Activated CD4-positive, alpha-beta T cell treated with anti-CD3 and anti-CD28 coated beads for 36 hours (primary cell): Measurements from ENCODE around the gene PRPSAP2. TPM values are rescaled to one million over a fixed set of nuclear protein-coding genes. Genes with fewer than 3 reads are reported as not detected.
A peak's percentile ranks its signal among the peaks of the same experiment; 100 is the strongest.

Source experiments
- ATAC-seq: fragments of 200-7000 bp; cut with Tn5 transposase; one replicate; pipeline ENCODE4 v1.10.0; 2021; ENCODE audit warnings: mild to moderate bottlenecking, moderate library complexity
- CTCF ChIA-PET: fragments of 350-600 bp; sonication (Branson Sonifier 250); formaldehyde crosslinking; loops from one replicate; lab custom pipeline; 2021; ENCODE audit warnings: antibody characterized with exemption; lab: Charles Lee
- POLR2A ChIA-PET: fragments of 350-600 bp; sonication (Branson Sonifier 250); formaldehyde crosslinking; loops from one replicate; lab custom pipeline; 2021; ENCODE audit warnings: antibody characterized with exemption, inconsistent platforms; lab: Charles Lee
- DNase-seq: peaks from one replicate; pipeline ENCODE4 v3.0.0-alpha.2; 2020
- H3K27ac Mint-ChIP-seq: one replicate; pipeline ENCODE4 v1.8.0; 2021; ENCODE audit warnings: mixed read lengths
- H3K27me3 Mint-ChIP-seq: one replicate; pipeline ENCODE4 v1.8.0; 2021; ENCODE audit warnings: mixed read lengths
- H3K36me3 Mint-ChIP-seq: one replicate; pipeline ENCODE4 v1.8.0; 2021; ENCODE audit warnings: low read depth, mixed read lengths
- H3K4me1 Mint-ChIP-seq: one replicate; pipeline ENCODE4 v1.8.0; 2021; ENCODE audit warnings: mixed read lengths
- H3K4me3 Mint-ChIP-seq: one replicate; pipeline ENCODE4 v1.8.0; 2021; ENCODE audit warnings: mild to moderate bottlenecking, moderate library complexity, mixed read lengths
- H3K9me3 Mint-ChIP-seq: one replicate; pipeline ENCODE4 v1.8.0; 2021; ENCODE audit warnings: low read depth, mixed read lengths
- intact Hi-C, 2 experiments: fragments of 100-400 bp; cut with DNase I in 1 of 2; cut with micrococcal nuclease in 1 of 2; formaldehyde crosslinking; loops; one replicate each; pipeline versions ENCODE4 v1.14.2 to v1.15.1; 2022 to 2024; cut with DNase I, micrococcal nuclease
- total RNA-seq, 2 experiments: library from RNA; stranded (reverse); gene quantifications; one replicate each; pipeline ENCODE4 v1.2.3, GENCODE V29; 2021

PRPSAP2 gene
- total RNA-seq, 2 experiments from 2014 or later, result 44.6 to 56.6 TPM

DNA sequence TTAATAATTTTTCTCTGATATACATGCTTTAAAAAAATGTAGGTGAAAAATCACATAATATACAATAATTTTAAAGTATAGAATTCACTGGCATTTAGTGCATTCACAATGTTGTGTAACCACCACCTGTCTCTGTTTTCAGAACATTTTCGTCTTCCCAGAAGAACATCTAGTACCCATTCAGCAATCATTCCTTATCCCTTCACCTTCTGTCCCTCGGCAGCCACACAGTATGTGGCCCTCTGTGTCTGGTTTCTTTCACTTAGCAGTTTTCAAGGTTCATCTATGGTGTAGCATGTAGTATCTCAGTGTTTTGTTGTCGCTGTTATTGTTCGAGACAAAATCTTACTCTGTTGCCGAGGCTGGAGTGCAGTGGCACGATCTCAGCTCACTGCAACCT, 33.6 kb downstream of the PRPSAP2 start:
- Mint-ChIP-seq H3K27ac (no peak overlapping the region), H3K4me3 (no peak overlapping the region), H3K9me3 (no peaks in the 10 kb centered on the region), H3K27me3 (no peaks in the 10 kb centered on the region), H3K4me1 (peaks cover 8% of the 10 kb centered on the region), H3K36me3 (peaks cover 48% of the 10 kb centered on the region)
- ATAC-seq (no peak), DNase-seq (no peak)
- intact Hi-C loops, result no loop called here
- POLR2A ChIA-PET, result no interaction called here
- CTCF ChIA-PET, result no interaction called here

DNA sequence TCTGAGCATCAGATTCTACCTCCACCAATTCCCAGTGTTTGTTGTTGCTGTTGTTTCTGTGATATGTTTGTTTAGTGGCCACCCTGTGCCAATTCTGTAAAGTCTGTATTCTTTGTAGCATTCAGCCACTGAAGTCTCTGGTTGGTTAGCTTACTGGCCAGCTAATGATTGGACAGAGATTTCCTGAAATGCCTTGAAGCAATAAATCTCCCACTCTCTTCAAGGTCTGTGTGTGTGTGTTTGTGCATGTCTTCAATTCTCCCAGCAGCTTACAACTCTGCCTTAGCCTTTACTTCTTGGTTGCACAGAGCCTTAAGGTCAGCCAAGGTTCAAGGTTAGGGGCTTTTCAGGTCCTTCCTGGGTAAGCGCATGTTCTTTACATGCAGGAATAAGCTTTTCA, 38.2 kb downstream of the PRPSAP2 start:
- no peaks in the 10 kb centered on the region for H3K27me3 Mint-ChIP-seq
- CTCF ChIA-PET, result no interaction called here
- H3K4me3 Mint-ChIP-seq, result no peak overlapping the region
- peaks cover 55% of the 10 kb centered on the region for H3K36me3 Mint-ChIP-seq
- intact Hi-C loops, result no loop called here
- H3K9me3 Mint-ChIP-seq, result no peaks in the 10 kb centered on the region
- peak overlapping the region; percentile 48 for H3K27ac Mint-ChIP-seq
- DNase-seq (no peak), ATAC-seq (no peak)
- POLR2A ChIA-PET, result no interaction called here
- H3K4me1 Mint-ChIP-seq, result peaks cover 21% of the 10 kb centered on the region

DNA sequence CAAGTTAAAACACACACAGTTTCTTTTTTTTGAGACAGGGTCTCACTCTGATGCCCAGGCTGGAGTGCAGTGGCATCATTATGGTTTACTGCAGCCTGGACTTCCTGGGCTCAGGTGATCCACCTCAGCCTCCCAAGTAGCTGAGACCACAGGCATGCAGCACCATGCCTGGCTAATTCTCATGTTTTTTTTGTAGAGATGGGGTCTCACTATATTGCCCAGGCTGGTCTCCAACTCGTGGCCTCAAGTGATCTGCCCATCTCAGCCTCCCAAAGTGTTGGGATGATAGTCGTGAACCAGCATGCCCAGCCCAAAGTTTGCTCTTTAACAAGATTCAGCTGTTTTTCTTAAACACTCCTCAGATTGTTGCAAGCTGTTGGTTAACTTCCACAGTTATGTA, 39.0 kb downstream of the PRPSAP2 start:
- H3K36me3 Mint-ChIP-seq, result peaks cover 58% of the 10 kb centered on the region
- H3K9me3 Mint-ChIP-seq, result no peaks in the 10 kb centered on the region
- no peak overlapping the region for H3K4me3 Mint-ChIP-seq
- no peak for DNase-seq
- CTCF ChIA-PET, result no interaction called here
- intact Hi-C loops, result no loop called here
- H3K4me1 Mint-ChIP-seq, result peaks cover 29% of the 10 kb centered on the region
- H3K27ac Mint-ChIP-seq, result no peak overlapping the region
- ATAC-seq, result no peak
- POLR2A ChIA-PET, result interaction anchor here (0.6 kb wide), 1 partner anchor 10 kb away, joined by 3 read pairs; no protein-coding TSS in a partner anchor
- no peaks in the 10 kb centered on the region for H3K27me3 Mint-ChIP-seq

DNA sequence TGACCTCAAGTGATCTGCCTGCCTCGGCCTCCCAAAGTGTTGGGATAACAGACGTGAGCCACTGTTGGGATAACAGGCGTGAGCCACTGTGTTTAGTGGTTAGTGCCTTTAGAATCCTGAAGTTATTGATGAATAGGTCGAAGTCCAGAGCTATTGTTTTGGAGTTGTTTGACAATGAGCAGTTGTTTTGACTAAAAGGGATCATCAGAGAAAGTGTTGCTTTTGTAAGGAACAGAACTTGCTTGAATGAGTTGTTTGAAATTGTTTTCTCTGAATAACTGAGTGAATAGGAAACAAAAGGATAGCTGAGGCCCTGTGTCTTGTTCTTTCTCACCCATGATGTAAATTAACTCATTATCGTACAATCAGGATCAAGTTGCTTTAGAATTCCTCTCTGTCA, 46.6 kb downstream of the PRPSAP2 start:
- ATAC-seq (no peak), DNase-seq (no peak)
- Mint-ChIP-seq H3K36me3 (peaks cover 34% of the 10 kb centered on the region), H3K4me1 (peaks cover 35% of the 10 kb centered on the region), H3K27ac (no peak overlapping the region), H3K9me3 (no peaks in the 10 kb centered on the region), H3K27me3 (no peaks in the 10 kb centered on the region), H3K4me3 (no peak overlapping the region)
- intact Hi-C loops, result no loop called here
- ChIA-PET CTCF (interaction anchor here (1.1 kb wide), 1 partner anchor 57 kb away, joined by 3 read pairs; no protein-coding TSS in a partner anchor), POLR2A (no interaction called here)

DNA sequence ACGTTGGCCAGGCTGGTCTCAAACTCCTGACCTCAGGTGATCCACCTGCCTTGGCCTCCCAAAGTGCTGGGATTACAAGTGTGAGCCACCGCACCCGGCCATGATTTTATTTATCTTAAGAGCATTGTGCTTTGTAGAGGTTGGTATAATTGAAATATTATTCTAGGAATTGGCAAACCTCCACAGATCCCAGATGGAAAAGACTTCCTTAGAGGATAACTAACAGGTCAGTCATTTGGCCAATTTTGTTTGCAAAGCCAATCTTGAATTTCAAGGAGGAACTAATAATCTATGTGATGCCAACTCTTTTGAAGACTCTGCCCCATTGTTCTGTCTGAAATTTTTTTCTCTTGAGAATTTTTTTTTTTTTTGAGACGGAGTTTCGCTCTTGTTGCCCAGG, 47.3 kb downstream of the PRPSAP2 start:
- POLR2A ChIA-PET, result no interaction called here
- Mint-ChIP-seq H3K27ac (no peak overlapping the region), H3K4me3 (no peak overlapping the region), H3K9me3 (no peaks in the 10 kb centered on the region), H3K36me3 (peaks cover 35% of the 10 kb centered on the region), H3K4me1 (peaks cover 33% of the 10 kb centered on the region), H3K27me3 (no peaks in the 10 kb centered on the region)
- intact Hi-C loops, result no loop called here
- CTCF ChIA-PET, result no interaction called here
- no peak for ATAC-seq
- no peak for DNase-seq

DNA sequence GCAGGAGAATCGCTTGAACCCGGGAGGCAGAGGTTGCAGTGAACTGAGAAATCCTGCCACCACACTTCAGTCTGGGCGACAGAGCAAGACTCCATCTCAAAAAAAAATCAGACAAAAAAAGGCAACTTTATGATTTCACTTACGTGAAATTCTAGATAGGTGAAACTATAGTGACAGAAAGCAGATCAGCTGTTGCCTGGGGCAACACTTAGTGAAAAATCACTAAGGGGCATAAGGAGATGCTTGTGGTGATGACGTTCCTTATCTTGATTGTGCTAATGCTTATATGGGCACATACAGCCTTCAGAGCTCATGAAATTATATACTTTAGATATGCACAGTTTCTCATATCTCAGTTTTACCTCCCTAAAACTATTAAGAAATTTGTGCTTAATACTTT, 52.4 kb downstream of the PRPSAP2 start:
- Mint-ChIP-seq H3K4me1 (no peaks in the 10 kb centered on the region), H3K36me3 (peaks cover 30% of the 10 kb centered on the region), H3K27me3 (no peaks in the 10 kb centered on the region), H3K9me3 (no peaks in the 10 kb centered on the region), H3K4me3 (no peak overlapping the region), H3K27ac (no peak overlapping the region)
- ChIA-PET CTCF (no interaction called here), POLR2A (no interaction called here)
- DNase-seq (no peak), ATAC-seq (no peak)
- intact Hi-C loops, result loop anchor here in 1 of 2 experiments (10.0 kb wide), 1 partner anchor 114 kb away; no protein-coding TSS in a partner anchor

DNA sequence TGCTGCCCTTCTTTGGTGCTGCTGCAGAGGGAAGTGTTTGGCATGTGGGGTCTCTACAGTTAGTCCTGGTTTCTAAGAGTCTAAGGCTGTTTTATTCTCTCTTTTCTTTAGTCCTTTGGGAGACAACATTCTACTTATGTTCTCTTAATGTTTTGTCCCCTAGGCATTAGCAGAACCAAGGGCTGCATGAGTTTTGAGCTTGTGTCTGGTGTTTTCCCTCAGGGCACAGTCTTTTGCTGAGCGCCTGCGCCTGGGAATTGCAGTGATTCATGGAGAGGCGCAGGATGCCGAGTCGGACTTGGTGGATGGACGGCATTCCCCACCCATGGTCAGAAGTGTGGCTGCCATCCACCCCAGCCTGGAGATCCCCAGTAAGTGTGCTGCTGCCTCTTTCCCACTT, 53.0 kb downstream of the PRPSAP2 start:
- H3K4me3 Mint-ChIP-seq, result no peak overlapping the region
- no peak for DNase-seq
- H3K9me3 Mint-ChIP-seq, result no peaks in the 10 kb centered on the region
- H3K27ac Mint-ChIP-seq, result no peak overlapping the region
- H3K36me3 Mint-ChIP-seq, result peaks cover 35% of the 10 kb centered on the region
- no peak for ATAC-seq
- ChIA-PET POLR2A (no interaction called here), CTCF (no interaction called here)
- no peaks in the 10 kb centered on the region for H3K4me1 Mint-ChIP-seq
- H3K27me3 Mint-ChIP-seq, result no peaks in the 10 kb centered on the region
- intact Hi-C loops, result loop anchor here in 1 of 2 experiments (10.0 kb wide), 1 partner anchor 114 kb away; no protein-coding TSS in a partner anchor

DNA sequence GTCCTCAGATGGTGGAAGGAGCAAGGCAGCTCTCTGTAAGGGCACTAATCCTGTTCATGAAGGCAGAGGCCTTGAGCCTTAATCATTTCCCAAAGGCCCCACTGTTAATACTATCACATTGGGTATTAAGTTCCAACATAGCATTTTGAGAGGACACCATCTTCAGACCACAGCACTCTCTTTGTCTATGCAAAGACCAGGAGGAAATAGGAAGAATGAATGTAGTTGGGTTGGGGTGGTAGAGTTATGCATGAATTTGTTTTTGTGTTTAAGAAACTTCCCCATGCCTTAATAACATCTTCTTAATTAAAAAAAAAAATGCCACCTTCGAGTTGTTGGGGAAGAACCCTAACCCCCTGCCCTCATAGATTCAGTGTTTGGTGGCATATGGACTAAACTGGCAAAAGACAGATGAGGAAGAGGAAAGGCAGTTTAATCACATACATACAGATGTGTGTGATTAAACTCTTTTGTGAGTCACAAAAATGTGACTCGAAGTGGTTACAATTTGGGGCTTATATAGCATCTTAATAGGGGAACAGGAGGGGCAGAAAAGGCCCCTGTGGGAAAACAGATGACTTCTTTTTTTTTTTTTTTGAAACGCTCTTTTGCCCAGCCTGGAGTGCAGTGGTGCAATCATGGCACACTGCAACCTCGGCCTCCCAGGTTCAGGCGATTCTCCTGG, 59.0 kb downstream of the PRPSAP2 start:
- no peak overlapping the region for H3K27ac Mint-ChIP-seq
- H3K4me1 Mint-ChIP-seq, result peaks cover 43% of the 10 kb centered on the region
- intact Hi-C loops, result loop anchor here in 1 of 2 experiments (10.0 kb wide), 1 partner anchor 108 kb away; no protein-coding TSS in a partner anchor
- ATAC-seq, result no peak
- POLR2A ChIA-PET, result no interaction called here
- H3K36me3 Mint-ChIP-seq, result peaks cover 57% of the 10 kb centered on the region
- no peaks in the 10 kb centered on the region for H3K9me3 Mint-ChIP-seq
- CTCF ChIA-PET, result no interaction called here
- no peak overlapping the region for H3K4me3 Mint-ChIP-seq
- no peak for DNase-seq
- H3K27me3 Mint-ChIP-seq, result no peaks in the 10 kb centered on the region

DNA sequence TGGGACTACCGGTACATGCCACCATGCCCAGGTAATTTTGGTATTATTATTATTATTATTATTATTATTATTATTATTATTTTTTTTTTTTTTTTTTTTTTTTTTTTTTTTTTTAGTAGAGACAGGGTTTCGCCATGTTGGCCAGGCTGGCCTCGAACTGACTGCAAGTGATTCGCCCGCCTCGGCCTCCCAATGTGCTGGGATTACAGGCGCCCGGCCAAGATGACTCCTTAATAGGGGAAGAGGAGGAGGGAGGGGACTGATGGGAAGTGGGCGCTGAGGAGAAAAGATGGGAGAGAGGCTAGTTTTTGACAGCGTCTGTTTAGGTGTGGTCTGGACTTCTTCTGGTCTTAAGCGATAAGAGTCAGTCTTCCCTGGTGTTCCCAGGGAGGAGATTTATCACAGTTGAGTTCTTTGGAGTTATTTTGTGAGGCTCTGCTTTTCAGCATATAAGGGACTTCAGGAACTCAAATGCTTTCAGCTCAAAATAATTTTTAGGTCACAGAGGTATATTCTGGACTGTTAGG, 59.6 kb downstream of the PRPSAP2 start:
- ATAC-seq (no peak), DNase-seq (no peak)
- H3K27me3 Mint-ChIP-seq, result no peaks in the 10 kb centered on the region
- H3K27ac Mint-ChIP-seq, result no peak overlapping the region
- peaks cover 51% of the 10 kb centered on the region for H3K36me3 Mint-ChIP-seq
- ChIA-PET CTCF (no interaction called here), POLR2A (no interaction called here)
- no peaks in the 10 kb centered on the region for H3K9me3 Mint-ChIP-seq
- intact Hi-C loops, result loop anchor here in 1 of 2 experiments (10.0 kb wide), 1 partner anchor 107 kb away; no protein-coding TSS in a partner anchor
- H3K4me1 Mint-ChIP-seq, result peaks cover 47% of the 10 kb centered on the region
- H3K4me3 Mint-ChIP-seq, result no peak overlapping the region

DNA sequence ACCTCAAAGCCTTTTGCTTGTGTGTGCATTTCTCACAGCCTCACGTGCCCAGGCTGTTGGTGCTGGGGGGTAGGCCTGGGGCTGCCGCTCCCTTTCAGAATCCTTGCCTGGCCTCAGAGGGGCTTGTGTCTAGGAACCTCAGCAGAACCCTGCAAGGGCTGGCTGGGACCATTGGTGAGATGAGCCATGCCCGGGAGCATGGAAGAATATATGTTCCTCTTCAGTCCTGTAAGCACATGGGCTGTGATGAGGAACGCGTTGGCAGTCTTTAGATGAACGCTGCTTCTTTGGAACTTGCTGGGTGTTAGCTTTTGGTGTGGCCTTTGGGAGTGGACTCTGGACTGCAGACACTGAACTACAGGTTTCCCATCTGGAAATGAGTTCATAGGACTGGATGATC, 62.0 kb downstream of the PRPSAP2 start:
- Mint-ChIP-seq H3K36me3 (peaks cover 44% of the 10 kb centered on the region), H3K4me1 (peaks cover 53% of the 10 kb centered on the region), H3K9me3 (no peaks in the 10 kb centered on the region), H3K4me3 (no peak overlapping the region), H3K27me3 (no peaks in the 10 kb centered on the region), H3K27ac (peak overlapping the region; percentile 26)
- ATAC-seq (no peak), DNase-seq (no peak)
- ChIA-PET CTCF (no interaction called here), POLR2A (no interaction called here)
- intact Hi-C loops, result loop anchor here in 1 of 2 experiments (10.0 kb wide), 1 partner anchor 105 kb away; no protein-coding TSS in a partner anchor

DNA sequence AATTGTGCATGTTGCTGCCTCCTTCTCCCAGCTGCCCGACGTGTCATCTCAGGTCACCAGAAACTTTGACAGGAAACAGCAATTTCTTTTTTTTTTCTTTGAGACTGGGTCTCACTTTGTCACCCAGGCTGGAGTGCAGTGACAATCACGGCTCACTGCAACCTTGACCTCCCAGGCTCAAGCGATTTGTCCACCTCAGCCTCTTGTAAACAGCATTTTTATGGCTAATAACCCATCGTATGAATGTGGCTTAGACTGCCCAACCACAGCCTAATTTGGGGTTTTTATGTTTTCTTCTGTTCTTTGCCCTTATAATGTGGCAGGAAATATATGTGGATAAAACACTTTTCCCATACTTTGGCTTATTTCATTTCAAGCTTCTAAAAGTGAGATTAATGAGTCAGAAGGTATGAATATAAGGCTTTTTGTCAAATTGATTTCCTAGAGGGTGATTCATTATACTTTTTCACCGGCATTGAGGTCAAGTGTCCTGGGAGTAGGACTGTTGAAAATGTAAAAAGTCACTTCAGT, 63.0 kb downstream of the PRPSAP2 start:
- Mint-ChIP-seq H3K27me3 (no peaks in the 10 kb centered on the region), H3K36me3 (peaks cover 43% of the 10 kb centered on the region), H3K4me1 (peaks cover 62% of the 10 kb centered on the region), H3K9me3 (no peaks in the 10 kb centered on the region), H3K27ac (peak overlapping the region; percentile 57), H3K4me3 (peak overlapping the region; percentile 26)
- intact Hi-C loops, result loop anchor here (1.0 kb wide), 2 partner anchors 20 to 61 kb away; no protein-coding TSS in a partner anchor
- ATAC-seq (peak; percentile 42), DNase-seq (peak; percentile 36)
- CTCF ChIA-PET, result no interaction called here
- POLR2A ChIA-PET, result no interaction called here

DNA sequence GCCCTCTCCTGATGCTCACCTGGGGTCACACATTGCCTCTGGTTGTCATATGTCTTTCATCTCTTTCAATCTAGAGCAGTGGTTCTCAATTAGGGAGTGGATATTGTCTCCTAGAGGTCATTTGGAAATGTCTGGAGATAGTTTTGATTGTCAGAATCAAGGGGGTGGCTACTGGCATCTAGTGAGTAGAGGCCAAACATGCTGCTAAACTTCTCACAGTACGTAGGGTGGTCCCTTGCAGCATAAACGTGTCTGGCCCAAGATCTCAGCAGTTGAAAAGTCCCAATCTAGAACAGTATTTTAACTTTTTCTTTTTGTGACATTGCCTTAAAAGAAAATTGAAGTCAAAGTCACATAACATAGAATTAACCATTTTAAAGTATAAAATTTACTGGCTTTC, 63.6 kb downstream of the PRPSAP2 start:
- peak overlapping the region; percentile 26 for H3K4me3 Mint-ChIP-seq
- ATAC-seq (no peak), DNase-seq (no peak)
- ChIA-PET POLR2A (no interaction called here), CTCF (no interaction called here)
- H3K4me1 Mint-ChIP-seq, result peaks cover 65% of the 10 kb centered on the region
- peaks cover 39% of the 10 kb centered on the region for H3K36me3 Mint-ChIP-seq
- no peaks in the 10 kb centered on the region for H3K27me3 Mint-ChIP-seq
- H3K27ac Mint-ChIP-seq, result peak overlapping the region; percentile 57
- no peaks in the 10 kb centered on the region for H3K9me3 Mint-ChIP-seq
- intact Hi-C loops, result loop anchor here (1.0 kb wide), 2 partner anchors 20 to 61 kb away; no protein-coding TSS in a partner anchor
